GM18861 (cell line): ENCODE measurements around the gene ESYT2.
"Not testable (repeated sequence)": the region's sequence is repeated elsewhere in the genome, so short reads cannot be mapped to it uniquely, and the experiment has no call there.

Source experiments
- ATAC-seq: cut with Tn5 transposase; IDR thresholded peaks from one replicate; pipeline ENCODE4 v1.9.1; 2021; ENCODE audit not compliant: unreplicated experiment

The ESYT2 gene

DNA sequence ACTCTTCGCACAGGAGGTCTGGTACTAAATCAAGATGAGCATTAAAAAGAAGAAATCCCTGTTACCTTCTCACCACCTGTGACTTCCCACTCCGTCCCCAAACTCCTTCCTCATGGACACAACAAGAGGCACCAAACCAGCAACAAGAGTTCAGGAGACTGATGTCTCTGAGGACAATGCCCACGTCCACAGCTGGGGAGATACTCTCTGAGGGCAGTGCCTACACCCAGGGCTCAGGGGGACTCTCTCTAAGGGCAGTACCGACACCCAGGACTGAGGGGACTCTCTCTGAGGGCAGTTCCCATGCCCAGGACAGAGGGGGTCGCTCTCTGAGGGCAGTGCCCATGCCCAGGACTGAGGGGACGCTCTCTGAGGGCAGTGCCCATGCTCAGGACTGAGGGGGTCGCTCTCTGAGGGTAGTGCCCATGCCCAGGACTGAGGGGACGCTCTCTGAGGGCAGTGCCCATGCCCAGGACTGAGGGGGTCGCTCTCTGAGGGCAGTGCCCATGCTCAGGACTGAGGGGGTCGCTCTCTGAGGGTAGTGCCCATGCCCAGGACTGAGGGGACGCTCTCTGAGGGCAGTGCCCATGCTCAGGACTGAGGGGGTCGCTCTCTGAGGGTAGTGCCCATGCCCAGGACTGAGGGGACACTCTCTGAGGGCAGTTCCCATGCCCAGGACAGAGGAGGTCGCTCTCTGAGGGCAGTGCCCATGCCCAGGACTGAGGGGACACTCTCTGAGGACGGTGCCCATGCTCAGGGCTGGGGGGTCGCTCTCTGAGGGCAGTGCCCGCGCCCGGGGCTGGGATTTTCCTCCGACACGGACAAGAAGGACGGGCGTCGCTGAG, 125.4 kb downstream of the ESYT2 start:
- ATAC-seq: not testable (repeated sequence)

DNA sequence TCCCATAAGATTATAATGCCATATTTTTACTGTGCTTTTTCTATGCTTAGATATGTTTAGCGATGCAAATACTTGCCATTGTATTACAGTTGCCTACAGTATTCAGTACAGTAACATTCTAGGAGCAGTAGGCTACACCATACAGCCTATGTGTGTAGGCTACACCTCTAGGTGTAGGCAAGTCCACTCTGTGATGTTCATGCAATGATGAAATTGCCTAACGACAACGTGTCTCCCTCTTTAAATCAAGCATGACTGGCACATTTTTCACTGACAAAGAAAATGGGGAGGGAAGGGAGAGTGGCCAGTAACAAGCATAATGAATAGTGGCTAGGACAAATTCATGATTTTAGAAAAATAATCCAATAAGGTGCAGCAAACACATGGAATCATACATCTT, 126.4 kb downstream of the ESYT2 start:
- no peak for ATAC-seq

DNA sequence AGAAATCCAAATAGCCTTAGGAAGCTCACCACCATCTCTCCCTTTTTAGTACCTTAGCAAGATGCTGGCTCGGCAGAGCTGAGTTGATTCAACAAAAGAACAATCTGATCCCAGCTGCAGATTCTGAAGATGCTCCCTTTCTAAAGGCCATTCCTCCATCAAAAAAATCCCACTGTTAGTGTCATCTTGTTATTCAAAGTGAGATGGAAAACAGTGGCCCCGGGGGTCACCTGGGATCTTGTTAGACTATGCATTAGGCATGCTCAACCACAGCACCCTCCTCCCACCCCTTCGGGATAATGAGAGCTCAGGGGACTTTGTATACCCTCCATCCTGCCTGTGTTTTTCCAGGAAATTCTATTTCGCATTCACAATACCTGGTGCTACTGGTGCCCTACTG, 127.1 kb downstream of the ESYT2 start:
- ATAC-seq: no peak

DNA sequence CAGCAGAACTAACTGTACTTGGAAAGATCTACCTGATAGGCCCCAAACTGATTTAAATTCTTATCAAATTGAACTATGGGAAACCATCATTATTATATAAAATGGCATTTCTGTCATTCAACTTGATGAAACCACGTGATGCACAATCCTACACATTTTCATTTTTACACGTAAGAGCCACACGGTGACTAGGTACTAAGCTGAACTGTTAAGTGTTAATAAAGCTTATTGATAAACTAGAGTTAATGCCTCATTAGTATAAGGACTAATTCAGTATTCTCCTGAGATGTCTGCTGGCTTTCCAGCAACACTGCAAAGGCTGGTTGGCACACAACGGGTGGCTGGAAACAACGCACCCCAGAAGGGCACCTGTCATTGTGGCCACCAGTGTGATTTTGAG, 129.3 kb downstream of the ESYT2 start:
- ATAC-seq: no peak

DNA sequence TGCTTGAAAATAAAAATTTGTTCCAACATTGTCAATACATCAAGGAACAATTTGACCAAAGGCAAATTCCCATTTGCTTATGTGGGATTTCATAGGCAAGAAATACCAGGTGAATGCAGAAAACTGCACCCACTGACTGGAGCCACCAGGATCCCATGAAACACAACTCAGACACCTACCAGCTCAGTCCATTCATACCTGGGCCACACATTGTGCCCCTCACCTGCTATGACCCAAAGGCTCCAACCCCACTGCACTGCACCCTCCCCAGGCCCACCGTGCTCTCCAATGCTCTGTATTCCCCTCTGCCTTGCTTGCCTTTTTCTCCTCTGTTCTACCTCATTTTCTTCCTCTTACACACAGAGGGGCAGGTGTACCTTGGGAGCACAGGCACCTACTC, 130.0 kb downstream of the ESYT2 start:
- ATAC-seq: no peak

DNA sequence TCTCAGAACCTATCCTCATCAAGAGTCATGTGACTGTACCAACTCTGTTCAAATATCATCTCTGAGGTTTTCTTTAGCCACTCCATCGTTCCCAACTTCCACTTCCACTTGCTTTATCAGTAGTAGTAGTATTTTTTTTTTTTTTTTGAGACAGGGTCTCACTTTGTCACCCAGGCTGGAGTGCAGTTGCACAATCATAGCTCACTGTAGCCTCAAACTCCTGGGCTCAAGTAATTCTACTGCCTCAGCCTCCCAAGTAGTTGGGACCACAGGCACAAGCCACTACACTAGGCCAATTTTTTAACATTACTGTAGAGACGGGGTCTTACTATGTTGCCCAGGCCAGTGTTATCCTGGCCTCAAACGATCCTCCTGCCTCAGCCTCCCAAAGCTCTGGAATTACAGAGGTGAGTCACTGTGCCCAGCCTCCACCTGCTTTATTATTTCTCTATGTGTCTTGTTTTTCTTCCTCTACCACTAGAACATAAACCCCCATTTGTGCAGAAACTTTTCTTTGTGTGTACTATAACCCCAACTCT, 130.6 kb downstream of the ESYT2 start:
- ATAC-seq: no peak

DNA sequence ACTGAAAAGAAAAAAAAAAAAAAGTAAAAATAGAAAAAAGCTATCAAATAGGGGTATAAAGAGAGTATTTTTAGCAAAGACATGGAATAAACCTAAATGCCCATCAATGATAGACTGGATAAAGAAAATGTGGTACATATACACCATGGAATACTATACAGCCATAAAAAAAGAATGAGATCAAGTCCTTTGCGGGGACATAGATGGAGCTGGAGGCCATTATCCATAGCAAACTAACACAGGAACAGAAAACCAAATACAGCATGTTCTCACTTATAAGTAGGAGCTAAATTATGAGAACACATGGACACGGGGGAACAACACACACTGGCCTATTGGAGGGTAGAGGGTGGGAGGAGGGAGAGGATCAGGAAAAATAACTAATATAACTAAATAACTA, 131.7 kb downstream of the ESYT2 start:
- ATAC-seq: not testable (repeated sequence)

DNA sequence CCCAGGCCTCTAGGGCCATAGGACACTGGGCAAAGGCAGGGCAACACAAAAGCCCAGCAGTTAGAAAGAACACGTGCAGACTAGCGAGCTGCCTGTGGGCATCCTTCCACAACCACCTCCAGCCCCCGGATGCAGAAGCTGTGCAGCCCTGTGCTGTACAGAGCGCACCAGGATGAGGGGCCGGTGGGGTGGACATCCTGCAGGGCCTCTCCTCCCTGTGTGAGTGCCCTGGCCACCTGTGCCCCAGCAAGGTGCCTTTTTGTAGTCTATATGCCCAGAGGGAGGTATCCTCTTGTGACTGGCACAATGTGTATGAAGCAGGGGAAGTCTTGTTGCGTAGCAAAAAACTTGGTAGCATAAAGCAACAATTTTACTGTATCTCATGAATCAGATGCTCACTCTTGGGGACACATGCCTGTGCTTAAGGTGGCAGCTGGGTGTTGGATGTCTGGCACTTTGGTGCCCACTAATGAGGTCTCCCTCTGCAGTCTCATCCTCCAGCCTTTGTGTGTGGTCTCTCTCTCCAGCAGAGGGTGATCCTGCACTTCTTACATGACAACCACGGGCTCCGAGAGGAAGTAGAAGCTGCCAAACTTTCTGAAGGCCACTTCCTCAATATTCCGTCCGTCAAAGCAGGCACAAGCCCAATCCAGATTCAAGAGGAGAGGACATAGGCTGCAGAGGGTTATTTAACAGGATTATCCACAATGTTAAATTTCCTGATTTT, 133.4 kb downstream of the ESYT2 start:
- ATAC-seq: peak; percentile 91

DNA sequence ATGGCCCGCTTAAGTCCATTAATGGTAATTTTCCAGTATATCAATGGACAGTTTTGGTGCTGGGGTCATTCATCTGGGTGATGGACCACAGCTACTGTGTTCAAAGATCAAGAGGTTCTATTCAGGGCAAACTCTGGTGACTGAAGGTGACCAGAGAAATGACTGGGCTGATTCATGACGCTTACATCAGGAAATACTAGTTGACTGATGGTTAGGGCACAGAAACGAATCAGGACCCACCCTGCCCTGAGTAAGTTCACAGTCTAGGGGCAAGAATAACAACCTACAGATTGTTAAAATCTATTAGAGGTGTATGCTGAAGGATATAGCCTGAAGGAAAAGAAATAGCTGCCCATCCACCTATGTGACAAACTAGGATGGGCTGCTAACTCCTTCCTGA, 134.3 kb downstream of the ESYT2 start:
- no peak for ATAC-seq

DNA sequence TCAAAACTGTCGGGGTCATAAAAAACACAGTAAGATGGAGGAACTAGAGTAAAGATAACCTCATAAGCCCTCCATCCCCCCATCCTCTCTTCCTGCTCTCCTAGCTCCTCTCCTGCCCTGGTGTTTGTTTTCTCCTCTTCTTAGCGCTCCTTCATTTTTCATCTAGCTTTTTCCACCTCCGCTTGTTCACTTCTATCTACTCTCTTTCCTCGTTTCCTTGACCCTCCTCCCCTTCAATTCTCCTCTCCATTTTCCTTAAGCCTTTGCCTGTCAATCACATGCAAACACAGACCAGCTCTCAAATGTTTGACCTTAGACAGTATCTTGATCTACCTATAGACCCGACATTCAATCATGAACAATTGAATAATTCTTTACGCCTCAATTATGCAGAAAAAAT, 134.7 kb downstream of the ESYT2 start:
- ATAC-seq: no peak

DNA sequence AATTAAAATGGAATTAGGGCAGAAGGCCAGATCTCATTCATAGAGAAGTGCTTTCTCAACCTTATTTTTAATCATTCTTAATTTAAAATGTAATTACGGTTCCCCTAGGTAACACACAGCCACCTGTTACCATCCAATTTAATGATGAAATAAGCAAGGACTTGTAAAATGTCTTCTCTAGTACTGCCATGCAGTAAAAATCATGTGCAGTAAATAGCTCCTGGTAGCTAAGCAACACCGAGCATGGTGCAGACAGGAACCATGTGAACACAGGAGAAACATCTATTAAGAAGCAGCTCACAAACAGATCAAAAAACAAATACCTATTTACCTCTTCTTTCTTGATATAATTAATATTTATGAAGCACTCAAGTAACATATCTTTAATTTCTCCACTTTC, 139.8 kb downstream of the ESYT2 start:
- no peak for ATAC-seq

DNA sequence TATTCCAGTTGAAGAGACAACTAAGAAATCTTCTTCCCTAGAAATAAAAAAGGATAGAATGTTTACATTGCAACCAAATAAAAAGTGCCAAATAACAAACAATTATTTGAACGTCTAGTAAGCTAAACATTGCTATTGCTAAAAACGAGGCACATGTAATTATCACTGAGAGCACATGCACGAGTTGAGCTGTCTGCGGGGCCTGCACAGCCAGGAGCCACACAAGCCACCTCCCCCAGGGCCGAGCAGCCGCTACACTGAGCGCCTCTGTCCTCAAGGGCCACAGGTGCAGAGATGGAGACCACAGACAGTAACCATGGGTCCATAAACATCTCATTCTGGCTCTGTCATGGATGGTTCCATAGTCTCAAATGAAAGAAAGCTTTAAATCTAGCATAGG, 141.9 kb downstream of the ESYT2 start:
- ATAC-seq: no peak

DNA sequence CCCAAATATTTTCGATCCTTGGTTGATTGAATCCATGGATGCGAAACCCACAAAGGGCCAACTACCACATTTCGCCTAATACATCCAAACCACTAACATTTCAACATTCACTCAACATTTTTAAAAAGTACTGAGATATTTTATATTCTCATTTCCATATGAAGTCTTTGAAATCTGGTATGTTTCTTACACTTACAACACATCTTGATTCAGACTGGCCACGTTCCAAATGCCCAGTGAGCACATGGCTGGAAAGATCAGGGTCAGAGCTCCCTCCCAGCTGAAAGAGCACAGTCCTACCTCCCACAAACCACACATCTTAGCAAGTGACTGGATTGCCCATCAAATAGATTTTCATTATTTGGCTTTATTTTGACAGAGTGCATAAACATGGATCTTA, 143.6 kb downstream of the ESYT2 start:
- ATAC-seq: no peak

DNA sequence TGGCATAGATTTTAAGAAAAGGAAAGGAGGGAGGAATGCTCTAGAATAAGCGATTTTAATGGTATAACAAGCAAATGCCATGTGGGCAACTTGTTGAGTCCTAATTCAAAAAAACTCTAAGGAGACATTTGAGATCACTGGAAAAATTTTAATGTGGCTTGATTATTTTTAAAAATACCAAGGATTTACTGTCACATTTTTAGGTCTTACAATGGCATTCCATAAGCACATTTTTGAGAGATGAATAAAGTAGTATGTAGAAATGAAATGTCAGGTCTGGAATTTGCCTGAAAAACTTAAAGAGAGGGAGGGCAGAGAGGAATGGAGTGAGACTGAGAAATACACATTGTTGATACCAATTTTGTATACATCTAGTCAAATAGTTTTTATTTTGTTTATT, 145.0 kb downstream of the ESYT2 start:
- no peak for ATAC-seq

DNA sequence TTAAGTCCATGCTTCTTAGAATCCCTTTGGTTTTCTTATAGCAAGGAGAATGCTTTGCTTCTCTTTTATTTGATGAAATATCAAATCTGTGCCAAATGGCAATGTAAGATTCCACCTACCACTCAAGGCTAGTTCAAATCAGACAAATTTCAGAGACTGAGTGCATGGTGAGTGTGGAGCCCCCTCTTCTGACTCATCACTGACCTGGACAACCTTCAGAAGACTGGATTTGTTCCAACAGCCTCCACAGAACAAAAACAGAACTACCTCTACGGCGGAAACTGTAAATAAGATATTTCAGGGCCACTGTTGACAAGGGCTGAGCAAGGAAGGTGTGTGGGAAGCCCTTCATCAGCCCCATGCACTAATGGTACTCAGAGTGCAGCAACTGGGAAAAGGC, 145.8 kb downstream of the ESYT2 start:
- ATAC-seq: no peak

DNA sequence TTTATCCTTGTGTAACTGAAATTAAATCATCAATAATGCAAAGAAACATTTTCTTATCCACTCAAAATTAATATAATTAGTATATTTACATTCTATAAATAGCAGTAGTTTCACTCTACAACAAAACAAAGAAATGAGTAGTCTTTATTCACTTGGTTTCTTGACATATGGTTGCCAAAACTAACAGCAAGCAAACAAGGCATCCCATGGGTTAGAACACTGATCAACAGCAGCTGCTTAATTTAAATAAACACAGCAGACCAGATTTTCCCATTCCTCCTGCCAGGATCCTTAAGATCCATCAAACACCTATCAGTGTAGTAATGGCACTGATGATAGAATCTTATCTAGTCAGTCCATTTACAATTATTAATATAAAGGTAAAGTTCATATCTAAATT, 146.9 kb downstream of the ESYT2 start:
- ATAC-seq: no peak
